ENCODE measurements around the gene PTGER3. TPM values are rescaled to one million over a fixed set of nuclear protein-coding genes. Genes with fewer than 3 reads are reported as not detected.
A peak's percentile ranks its signal among the peaks of the same experiment; 100 is the strongest.

The PTGER3 gene
- total RNA-seq, 4 donors from 2014 or later, result 51.1 to 217 (median 119) TPM

DNA sequence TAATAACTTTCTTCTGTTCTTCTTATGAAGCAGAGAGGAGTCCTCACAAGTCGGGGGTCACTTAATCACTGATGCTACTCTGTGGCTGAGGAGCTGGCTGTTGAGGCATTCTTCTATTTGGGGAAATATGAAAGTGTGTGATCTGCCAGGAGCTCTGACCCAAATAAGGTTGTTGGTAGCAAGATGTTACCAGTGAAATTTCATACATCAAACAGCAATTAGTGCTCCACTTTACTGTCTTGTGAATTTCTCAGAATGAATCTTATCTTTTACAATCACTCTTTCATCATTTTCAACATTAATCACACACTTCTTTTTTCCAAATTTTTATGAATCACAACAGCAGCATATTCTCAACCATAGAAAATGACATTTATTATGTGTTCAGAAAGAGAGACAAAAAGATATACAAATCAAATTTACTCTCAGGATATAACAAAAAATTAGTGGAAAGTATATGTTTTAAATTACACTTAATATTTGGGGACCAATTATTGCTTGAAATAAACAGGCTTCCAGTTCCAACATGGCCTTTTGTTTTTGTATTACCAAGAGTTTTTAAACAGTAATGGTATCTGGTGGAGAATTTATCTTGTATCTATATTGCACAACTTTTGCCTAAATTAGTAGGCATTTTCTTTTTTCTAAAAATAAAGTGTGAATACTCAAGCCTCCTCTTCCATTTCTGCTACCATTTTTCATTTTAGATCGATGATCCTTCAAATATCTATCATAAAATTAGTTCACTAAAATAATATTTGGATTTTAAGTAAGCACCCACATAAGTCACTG, 9.6 kb downstream of the PTGER3 start:
- peak overlapping the region; percentile 53 to 73 for H3K27ac ChIP-seq
- H3K27me3 ChIP-seq, result no peaks in the 10 kb centered on the region
- intact Hi-C loops (cut with DNase I; ENCODE audit: low total_unique reads), result no loop called here
- DNase-seq, result no peak
- no peak for TF ChIP-seq CTCF (IDR thresholded peaks at IDR 0.05)
- no peak for TF ChIP-seq POLR2A (IDR thresholded peaks at IDR 0.05)
- H3K9me3 ChIP-seq, result no peaks in the 10 kb centered on the region
- no peaks in the 10 kb centered on the region for H3K36me3 ChIP-seq
- no peak overlapping the region for H3K4me3 ChIP-seq
- peaks cover 6 to 16% of the 10 kb centered on the region in 2 donors for H3K4me1 ChIP-seq

DNA sequence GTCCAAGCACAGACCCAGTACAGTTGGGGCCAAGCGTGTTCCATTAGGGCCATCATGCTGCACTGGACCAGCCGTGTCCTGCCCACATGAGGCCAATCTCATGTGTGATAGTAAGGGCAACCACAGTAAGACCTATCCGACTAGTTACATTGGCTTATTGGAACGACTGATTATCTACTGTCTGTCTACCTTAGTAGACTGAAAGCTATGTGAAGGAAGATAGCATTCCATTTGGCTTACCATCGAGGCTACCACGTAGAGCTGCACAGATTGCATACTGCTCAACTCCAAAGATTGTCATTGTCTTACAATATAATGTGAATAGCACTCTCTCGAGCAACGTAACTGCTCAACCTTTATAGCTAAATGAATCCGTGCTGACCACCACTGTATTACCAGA, 10.6 kb downstream of the PTGER3 start:
- no peaks in the 10 kb centered on the region for H3K36me3 ChIP-seq
- no peaks in the 10 kb centered on the region for H3K9me3 ChIP-seq
- peaks cover 6 to 20% of the 10 kb centered on the region in 2 donors for H3K4me1 ChIP-seq
- TF ChIP-seq POLR2A (IDR thresholded peaks at IDR 0.05) (no peak), CTCF (IDR thresholded peaks at IDR 0.05) (no peak)
- peak overlapping the region; percentile 53 to 73 for H3K27ac ChIP-seq
- H3K4me3 ChIP-seq, result no peak overlapping the region
- no peak for DNase-seq
- H3K27me3 ChIP-seq, result no peaks in the 10 kb centered on the region
- intact Hi-C loops (cut with DNase I; ENCODE audit: low total_unique reads), result no loop called here

- Histone ChIP-seq H3K27me3 (no peaks in the 10 kb centered on the region), H3K4me1 (peaks cover 0 to 8% of the 10 kb centered on the region in 2 donors), H3K36me3 (no peaks in the 10 kb centered on the region), H3K27ac (peak overlapping the region; percentile 36 to 61), H3K9me3 (no peaks in the 10 kb centered on the region), H3K4me3 (no peak overlapping the region)
- intact Hi-C loops (cut with DNase I; ENCODE audit: low total_unique reads), result no loop called here
- no peak for DNase-seq
- TF ChIP-seq POLR2A (IDR thresholded peaks at IDR 0.05), result no peak
- TF ChIP-seq CTCF (IDR thresholded peaks at IDR 0.05), result no peak
Observed at GRCh38 chr1:71033136-71033535, 14.5 kb downstream of the PTGER3 start.

DNA sequence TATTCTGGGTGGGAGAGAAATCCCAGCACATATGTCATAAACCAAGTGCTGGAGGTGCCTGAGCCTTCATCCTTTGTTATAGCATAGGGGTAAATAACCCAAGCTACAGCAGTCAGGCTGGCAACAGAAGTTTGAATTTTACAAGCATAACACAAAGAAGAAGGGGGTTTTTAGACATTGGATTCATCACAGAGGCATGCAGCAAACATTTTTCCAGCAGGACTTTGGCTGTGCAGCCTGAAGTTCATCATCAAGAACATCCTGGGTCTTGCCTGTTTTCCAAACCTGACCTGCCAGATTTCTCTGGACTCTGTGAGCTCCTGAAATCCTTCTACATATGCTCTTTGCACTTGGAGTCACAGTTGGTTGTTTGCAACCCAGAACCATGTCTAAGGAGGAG, 16.2 kb downstream of the PTGER3 start:
- peak; percentile 20 to 47 for DNase-seq
- TF ChIP-seq POLR2A (IDR thresholded peaks at IDR 0.05) (no peak), CTCF (IDR thresholded peaks at IDR 0.05) (no peak)
- H3K36me3 ChIP-seq, result no peaks in the 10 kb centered on the region
- H3K9me3 ChIP-seq, result no peaks in the 10 kb centered on the region
- no peak overlapping the region for H3K4me3 ChIP-seq
- H3K27me3 ChIP-seq, result no peaks in the 10 kb centered on the region
- peaks cover 0 to 8% of the 10 kb centered on the region in 2 donors for H3K4me1 ChIP-seq
- intact Hi-C loops (cut with DNase I; ENCODE audit: low total_unique reads), result no loop called here
- H3K27ac ChIP-seq, result peak overlapping the region; percentile 36 to 61

GRCh38 chr1:71030026-71030425, 17.6 kb downstream of the PTGER3 start:
- Histone ChIP-seq H3K27ac (peak overlapping the region in 1 of 2 donors; percentile 36), H3K4me3 (no peak overlapping the region), H3K36me3 (no peaks in the 10 kb centered on the region), H3K9me3 (no peaks in the 10 kb centered on the region), H3K4me1 (peaks cover 0 to 8% of the 10 kb centered on the region in 2 donors), H3K27me3 (no peaks in the 10 kb centered on the region)
- no peak for DNase-seq
- TF ChIP-seq POLR2A (IDR thresholded peaks at IDR 0.05) (no peak), CTCF (IDR thresholded peaks at IDR 0.05) (no peak)
- intact Hi-C loops (cut with DNase I; ENCODE audit: low total_unique reads), result no loop called here
